ENCODE measurements around the gene C1QTNF1.
"Not testable (repeated sequence)": the region's sequence is repeated elsewhere in the genome, so short reads cannot be mapped to it uniquely, and the experiment has no call there.

C1QTNF1 gene

DNA sequence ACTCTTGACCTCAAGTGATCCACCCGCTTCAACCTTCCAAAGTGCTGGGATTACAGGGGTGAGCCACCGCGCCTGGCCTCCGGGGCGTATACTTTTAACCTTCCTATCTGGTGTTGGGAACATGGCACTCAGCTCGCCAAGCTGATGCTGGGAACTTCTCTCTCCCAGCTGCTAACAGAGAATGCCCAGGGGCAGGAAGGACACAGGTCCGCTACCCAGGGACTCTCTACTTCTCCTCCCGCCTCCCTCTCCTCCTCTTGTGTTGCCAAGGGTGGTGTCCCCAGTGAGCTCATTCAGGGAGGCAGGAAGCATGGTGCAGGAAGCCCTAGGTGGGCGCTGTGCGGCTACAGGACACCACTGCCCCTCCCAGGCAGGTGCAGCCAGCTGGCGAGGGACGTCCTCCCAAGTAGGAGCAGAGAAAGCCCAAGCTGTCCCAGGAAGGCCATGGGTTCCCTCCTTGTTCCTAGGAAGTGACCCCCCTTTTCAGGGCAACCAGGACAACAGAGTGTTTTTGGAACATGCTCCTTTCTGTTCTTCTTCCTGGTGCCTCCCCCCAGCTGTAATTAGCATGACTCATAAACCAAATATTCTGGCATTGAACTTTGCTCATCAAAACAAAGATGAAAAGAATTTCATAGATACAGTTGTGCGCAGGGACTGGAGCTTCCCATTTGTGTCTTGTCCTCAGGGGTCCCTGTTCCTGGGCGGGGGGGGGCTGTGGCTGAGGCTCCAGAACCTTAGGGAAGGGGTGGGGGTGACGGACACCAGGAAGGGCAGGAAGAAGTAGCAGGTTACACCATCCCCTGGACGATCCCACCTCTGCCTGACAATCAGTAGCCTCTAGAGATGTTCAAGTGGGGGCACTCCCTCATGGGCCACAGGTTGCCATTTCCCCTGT lies 2.7 kb downstream of the C1QTNF1 start:
- no peak for DNase-seq

DNA sequence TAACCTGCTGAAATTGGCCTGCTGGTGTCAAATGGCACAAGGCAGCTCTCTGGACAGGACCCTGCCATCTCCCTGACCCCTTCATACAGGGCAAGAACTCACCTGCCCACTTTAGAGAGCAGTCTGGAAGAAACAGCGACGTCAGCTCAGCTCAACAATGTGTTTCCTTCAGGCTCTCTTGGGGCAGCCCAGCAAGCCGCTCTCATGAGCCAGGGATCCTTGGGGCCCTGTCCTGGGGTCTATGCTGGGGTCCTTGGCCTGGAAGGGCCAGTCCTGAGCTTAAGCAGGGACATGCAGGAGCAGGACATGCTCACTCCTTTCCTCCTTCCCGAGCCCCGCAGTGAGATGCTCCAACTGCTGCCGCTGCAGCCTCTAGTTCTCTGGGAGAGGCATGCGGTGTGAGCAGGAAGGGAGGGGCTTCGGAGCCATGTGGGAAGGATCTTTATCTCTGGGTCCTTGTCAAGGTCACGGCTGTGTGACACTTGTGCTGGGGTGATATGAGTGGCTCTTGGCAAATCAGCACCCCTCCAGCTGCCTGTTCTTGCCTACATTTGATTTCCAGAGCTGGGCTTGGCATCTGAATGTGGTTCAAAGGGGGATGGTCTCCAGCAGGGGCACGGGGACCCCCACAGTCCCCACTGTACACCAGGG lies 3.4 kb downstream of the C1QTNF1 start:
- DNase-seq, result no peak

DNA sequence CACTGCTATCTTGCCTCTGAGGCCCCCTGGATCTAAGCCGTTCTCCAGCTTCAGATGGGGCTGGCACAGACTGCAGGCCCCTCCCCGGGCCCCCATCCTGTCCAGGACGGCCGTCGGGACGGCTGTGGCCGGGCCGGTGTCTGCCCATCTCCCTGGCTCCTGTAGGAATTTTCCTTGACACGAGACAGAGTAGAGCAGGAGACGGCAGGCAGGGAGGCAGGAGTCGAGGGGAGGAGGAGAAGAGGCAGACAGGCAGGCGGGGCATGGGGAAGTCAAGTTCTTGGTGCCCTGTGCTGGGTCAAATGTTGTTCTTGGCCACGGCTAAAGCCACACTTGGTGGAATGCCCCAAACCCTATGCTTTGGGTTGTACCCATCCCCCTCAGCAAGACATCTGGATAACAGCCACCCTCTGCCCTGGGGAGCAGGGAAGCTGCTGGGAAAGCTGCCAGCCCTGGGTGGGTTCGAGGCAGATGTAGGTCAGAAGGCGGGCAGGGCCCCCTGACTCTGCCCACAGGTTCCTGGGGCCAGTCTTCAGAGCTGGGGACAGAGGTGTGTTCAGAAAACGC lies 4.0 kb downstream of the C1QTNF1 start:
- DNase-seq, result no peak

DNA sequence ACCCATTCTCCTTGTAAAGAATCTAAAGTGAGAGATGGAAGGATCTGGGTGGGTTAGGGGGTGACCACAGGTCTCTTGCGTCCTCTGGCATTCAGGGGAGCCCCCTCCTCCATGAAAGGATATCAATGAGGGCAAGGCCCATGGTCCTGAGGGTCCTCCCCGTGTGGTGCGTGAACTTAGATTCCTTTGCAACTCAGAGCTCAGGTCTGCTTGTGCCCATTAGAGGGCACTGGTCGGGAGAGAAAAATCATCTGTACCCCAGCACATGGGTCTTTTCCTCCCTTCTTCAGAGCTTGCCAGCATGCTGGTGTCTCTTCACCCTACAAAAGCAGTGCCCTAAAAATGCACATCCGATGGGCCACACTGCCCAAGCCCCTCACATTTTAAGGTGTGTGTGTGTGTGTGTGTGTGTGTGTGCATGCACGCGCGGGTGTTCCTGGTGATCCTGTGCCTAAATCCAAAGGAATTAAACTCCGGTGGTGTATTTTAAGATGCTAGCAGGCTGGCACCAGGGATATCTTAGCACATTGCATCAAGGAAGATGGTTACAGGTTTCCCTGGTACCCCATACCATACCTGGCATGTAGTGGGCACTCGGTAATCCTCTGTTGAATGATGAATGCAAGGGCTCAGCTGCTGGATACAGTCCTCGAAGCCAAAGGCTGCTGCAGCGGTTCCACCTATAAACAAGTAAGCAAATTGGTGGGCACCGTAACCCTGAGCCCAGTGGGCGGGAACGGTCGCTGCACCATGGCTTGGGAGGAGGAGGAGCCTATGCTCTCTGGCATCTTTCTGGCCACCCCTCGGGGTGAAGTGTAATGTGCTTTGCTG lies 4.7 kb downstream of the C1QTNF1 start:
- DNase-seq, result no peak

DNA sequence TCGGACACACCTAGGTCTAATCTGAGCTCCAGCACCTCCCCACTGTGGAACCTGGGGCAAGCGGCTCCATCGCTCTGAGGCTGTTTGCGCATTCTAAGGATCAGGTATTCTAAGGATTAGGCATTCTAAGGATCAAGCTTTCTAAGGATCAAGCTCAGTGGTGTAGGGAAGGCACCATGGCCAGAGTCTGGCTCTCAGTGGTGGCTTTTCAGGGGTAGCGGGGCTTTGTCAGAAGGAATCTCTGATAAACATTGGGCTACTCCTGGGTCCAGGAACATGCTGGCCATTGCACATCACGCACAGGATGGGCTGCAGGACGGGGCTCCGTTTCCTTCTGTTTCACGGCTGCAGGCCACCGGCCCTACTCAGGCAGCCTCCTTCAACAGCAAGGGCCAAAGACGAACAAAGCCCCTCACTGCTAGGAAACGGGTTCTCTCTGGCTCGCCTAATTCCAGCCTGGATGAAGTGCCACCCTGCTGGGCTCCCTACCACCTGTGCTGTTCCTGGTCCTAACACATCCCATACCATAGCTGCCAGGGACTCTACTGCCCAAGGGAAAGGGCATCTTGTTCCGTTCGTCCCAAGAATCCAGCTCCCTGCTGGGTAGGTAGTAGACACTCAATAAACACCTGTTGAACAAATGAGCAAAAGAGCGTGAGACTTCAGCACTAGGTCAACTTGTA lies 5.5 kb downstream of the C1QTNF1 start:
- no peak for DNase-seq

DNA sequence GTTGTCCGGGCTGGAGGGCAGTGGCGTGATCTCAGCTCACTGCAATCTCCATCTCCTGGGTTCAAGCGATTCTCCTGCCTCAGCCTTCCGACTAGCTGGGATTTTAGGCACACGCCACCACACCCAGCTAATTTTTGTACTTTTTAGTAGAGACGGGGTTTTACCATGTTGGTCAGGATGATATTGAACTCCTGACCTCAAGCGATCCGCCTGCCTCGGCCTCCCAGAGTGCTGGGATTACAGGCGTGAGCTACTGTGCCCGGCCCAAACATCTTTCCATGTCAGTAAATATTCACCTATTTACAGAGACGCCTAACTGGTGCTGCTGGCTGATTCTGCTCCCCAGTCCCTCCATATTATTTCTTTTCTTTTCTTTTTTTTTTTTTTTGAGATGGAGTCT lies 6.7 kb downstream of the C1QTNF1 start:
- not testable (repeated sequence) for DNase-seq

GRCh38 chr17:79031996-79032875 lies 8.3 kb downstream of the C1QTNF1 start:
- DNase-seq, result no peak

DNA sequence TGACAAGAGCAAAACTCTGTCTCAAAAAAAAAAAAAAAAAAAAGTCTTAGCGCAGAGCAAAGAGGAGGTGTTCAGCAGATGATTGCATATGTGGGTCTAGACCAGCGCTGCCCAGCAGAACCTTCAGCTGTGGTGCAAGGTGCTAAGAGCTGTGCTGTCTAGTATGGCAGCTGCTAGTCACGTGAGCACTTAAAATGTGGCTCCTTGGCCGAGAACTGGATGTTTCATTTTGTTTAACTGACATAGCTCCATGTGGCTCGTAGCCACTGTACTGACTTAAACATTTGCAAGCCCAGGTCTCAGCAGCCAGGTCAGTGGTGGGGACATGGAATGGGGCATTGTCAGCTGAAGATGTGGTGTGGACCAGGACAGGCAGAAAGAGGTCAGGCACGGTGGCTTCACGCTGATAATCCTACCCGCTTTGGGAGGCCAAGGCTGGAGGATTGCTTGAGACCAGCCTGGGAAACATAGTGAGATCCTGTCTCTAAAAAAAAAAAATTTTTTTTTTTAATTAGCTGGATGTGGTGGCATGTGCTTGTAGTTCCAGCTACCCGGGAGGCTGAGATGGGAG lies 9.2 kb downstream of the C1QTNF1 start:
- no peak for DNase-seq

DNA sequence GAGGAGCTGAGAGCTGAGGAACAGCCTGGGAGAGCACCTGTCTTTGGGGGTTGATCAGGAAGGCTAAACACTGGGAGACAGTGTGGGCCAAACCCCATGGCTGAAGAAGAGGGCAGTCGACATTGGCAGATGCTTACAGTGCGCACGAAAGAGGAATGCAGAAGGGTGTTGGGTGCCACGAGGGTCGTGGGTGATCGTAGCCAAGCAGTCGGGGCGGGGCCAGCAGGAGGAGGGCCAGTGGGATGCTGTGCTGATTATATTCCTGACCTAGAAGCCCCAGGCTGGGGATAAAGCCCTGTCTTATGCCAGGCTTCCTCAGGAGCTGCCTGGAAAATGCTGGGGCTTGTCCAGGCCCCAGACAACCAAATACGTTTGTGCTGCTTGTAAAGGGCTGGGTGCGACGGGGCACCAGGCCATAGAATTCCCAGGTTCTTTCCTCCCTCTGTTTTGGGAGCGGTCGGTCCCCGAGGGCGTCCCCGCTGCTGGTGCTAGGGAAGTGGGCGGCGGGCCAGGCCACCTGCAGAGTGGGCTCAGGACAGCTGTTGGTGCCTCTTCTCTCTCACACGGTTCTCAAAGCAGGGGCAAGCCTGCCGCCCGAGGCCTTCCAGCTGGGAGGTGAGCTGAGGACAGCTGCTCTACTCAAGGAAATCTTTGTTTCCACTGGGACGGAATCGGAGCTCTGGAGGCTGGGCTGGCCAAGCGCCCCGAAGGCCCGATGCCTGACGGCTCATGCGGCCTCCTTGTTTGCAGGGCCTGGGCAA lies 10.0 kb downstream of the C1QTNF1 start:
- no peak for DNase-seq

DNA sequence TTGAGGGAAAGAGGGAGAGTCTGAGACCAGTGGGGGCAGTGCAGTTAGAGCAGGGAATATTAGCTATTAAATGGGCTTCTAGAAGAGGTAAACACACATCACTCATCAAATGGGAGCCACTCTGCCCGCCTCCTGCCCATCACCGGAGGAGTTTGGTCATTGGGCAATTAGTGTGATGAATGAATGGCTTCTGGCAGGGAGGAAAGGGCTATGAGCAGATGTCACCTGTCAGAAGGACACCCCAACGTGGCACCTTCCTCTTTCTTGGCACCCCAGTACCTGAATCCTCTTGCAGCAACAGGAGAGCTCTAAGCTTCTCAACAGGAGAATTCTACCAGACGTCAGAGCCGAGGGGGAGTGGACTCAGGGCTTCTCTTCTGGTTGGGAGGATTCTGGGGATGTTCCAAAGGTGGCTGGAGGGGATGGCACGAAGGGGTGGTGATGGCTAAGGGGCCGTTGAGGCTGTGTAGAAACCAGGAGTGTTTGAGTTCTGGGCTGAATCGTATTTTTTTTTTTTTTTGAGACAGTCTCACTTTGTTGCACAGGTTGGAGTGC lies 11.0 kb downstream of the C1QTNF1 start:
- no peak for DNase-seq

DNA sequence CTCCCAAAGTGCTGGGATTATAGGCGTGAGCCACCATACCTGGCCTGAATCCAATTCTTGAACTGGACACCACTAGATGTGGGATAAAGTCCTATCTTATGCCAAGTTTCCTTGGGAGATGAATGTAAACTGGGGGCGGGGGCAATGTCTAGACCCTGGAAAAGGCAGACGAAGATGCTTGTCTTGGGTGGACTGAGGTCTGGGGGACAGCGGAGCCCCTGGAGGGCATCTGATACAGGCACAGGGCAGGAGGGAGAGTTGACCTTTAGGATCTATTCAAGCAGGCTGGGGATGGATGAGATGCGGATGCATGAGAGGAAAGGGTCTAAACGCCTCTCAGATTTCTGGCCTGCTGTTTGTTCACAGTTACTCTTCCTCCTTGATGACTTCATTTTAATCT lies 11.7 kb downstream of the C1QTNF1 start:
- DNase-seq, result no peak

DNA sequence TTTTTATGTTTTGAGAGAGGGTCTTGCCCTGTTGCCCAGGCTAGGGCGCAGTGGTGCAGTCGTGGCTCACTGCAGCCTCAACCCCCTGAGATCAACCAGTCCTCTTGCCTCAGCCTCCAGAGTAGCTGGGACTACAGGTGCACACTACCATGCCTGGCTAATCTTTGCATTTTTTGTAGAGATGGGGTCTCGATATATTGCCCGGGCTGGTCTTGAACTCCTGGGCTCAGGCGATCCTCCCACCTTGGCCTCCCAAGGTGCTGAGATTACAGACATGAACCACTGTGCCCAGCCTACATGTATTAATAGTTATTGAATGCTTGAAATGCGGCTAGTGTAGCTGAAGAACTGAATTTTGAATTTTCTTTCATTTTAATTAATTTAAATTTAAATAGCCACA lies 12.2 kb downstream of the C1QTNF1 start:
- no peak for DNase-seq

DNA sequence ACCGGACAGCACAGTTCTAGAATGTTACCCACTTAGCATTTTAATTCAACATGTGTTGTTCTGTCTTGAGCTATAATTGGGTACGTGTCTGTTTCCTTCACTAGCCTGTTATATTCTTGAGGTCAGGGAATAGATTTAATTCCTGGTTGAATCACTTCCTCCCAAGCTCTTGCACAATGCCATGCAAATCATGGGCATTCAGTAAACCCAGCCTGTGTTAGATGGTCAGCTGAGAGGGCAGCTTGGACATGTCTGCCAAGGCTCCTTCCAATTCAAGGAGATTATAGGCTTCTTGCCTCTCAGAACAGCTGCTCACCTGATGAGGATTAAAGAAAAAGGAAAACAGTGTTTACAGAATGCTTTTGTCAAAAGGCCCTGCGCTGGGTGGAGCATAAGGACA lies 12.6 kb downstream of the C1QTNF1 start:
- DNase-seq, result no peak

DNA sequence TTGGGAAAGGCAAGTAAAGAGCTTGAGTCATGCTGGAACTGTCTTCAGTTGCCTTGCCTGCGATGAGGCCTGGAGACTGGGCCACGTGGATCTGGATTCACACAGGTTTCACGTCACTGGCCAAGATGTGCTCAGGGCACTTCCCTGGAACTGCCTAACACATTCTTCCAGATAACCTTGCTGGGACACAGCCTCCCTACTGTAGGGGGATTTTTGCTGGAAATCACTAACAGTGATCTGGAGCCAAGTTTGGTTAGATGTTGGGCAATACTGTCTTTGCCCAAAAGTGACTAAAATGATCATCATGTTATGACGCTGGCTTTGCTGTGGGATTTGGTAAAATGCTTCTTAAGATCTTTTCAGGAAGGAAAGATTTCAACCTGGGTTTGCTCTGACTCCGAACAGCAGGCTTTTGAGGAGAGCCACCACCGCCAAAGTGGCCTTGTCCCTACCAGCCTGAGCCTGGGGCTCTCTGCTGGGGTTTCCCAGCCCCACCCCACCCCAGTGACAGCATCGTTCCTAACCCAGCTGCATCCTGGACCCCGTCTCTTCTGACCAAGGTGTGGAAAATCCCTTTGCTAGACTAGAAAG lies 14.7 kb downstream of the C1QTNF1 start:
- no peak for DNase-seq

DNA sequence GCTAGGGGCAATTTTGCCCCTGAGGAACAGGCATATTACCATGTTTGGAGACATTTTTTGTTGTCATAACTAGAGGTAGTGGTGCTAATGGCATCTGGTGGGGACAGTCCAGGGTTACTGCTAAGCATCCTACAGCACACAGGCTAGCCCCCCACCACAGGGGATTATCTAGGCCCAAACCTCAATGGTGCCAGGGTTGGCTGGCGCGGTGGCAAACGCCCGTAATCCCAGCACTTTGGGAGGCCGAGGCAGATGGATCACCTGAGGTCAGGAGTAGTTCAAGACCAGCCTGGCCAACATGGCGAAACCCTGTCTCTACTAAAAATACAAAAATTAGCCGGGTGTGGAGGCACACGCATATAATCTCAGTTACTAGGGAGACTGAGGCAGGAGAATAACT lies 15.2 kb downstream of the C1QTNF1 start:
- no peak for DNase-seq

GRCh38 chr17:79039886-79040285 lies 15.9 kb downstream of the C1QTNF1 start:
- no peak for DNase-seq

- DNase-seq, result no peak
Measured at GRCh38 chr17:79041041-79041570, 17.1 kb downstream of the C1QTNF1 start.

DNA sequence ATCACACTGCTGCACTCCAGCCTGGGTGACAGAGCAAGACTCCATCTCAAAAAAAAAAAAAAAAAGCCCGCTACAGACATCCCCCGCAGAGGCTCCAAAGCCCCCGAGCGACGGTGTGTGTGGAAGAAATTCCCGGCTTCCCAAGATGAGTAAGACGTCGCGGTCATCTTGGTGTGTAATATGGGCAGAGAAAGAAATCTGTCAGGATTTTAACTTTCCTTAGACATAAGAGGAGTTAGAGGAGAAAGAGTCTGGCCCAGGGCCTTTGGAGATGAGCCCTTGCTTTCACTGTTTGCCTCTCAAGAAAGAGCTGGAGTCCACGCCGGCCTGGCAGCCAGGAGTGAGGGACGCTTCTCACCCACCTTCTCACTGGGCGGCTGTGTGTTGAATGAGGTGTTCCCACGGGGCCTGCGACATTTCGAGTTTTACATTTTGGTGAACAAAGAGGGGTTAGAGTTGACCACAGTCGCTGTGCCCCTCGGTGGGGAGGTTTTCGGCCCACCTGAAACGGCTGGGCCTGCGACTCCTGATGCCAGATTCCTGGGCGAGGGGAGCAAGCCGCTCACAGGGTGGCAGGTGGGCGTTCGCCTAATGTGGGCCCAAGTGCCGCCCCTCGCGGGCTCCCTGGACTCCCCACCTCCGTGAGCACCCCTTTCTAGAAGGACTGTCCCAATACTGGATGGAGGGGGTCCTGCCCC lies 17.9 kb downstream of the C1QTNF1 start:
- no peak for DNase-seq
